Thoracic aorta (tissue), 2 donors: ENCODE results near the gene PPP1R14B. TPM values are rescaled to one million over a fixed set of nuclear protein-coding genes. Genes with fewer than 3 reads are reported as not detected.
A peak's percentile ranks its signal among the peaks of the same experiment; 100 is the strongest.

Experiments used
- ATAC-seq: fragments of 150-250 bp; one replicate; pipeline ENCODE4 v1.8.0; 2017; ENCODE audit warnings: low read depth; ENCODE audit not compliant: insufficient number of reproducible peaks, low FRiP score
- DNase-seq: peaks from one replicate; pipeline ENCODE4 v3.0.0-alpha.2; 2020; ENCODE audit warnings: low spot score
- H3K27ac ChIP-seq, 2 donors: fragments of 200-600 bp; sonication (generic); 1 replicate in 1 of 2; 2 replicates in 1 of 2; pipeline ENCODE4 v1.5.1; 2016; ENCODE audit warnings: mild to moderate bottlenecking in 2 of 2, moderate library complexity in 2 of 2
- H3K27me3 ChIP-seq: fragments of 200-600 bp; sonication (generic); replicated peaks from 2 replicates; pipeline ENCODE4 v1.6.0; 2016; ENCODE audit warnings: mild to moderate bottlenecking; ENCODE audit not compliant: insufficient read depth
- H3K36me3 ChIP-seq: fragments of 200-600 bp; sonication (generic); one replicate; pipeline ENCODE4 v1.5.1; 2016
- H3K4me1 ChIP-seq, 2 donors: fragments of 200-600 bp; sonication (generic); 1 replicate in 1 of 2; 2 replicates in 1 of 2; pipeline versions ENCODE4 v1.5.1 to v1.6.0; 2016; ENCODE audit warnings: low read depth in 2 of 2, mild to moderate bottlenecking in 1 of 2; ENCODE audit not compliant: control insufficient read depth in 1 of 2
- H3K4me3 ChIP-seq: fragments of 200-600 bp; sonication (generic); 2 replicates; pipeline ENCODE4 v1.5.1; 2016; ENCODE audit warnings: mild to moderate bottlenecking
- H3K9me3 ChIP-seq: fragments of 200-600 bp; sonication (generic); 2 replicates; pipeline ENCODE4 v1.5.1; 2016
- CTCF ChIP-seq: fragments of 200-600 bp; sonication (generic); IDR thresholded peaks from one replicate; pipeline ENCODE4 v1.5.1; 2019; ENCODE audit warnings: antibody characterized with exemption
- total RNA-seq, 2 donors: library from RNA; depleted of rRNA; stranded (reverse); fragments of >200 nt; gene quantifications; one replicate each; pipeline versions ENCODE4 v1.1.0 to v1.2.3, GENCODE V29; 2016

The PPP1R14B gene
- total RNA-seq, 2 donors from 2014 or later = 75.3 to 122 TPM

- peak; percentile 46 for TF ChIP-seq CTCF
- Histone ChIP-seq H3K27me3 (no peaks in the 10 kb centered on the region), H3K27ac (no peak overlapping the region), H3K4me3 (no peak overlapping the region), H3K9me3 (no peaks in the 10 kb centered on the region), H3K36me3 (peaks cover 36% of the 10 kb centered on the region), H3K4me1 (no peaks in the 10 kb centered on the region)
- DNase-seq (no peak), ATAC-seq (peak; percentile 41)
These were observed 42.2 kb downstream of the PPP1R14B start for GRCh38 chr11:64204464-64204989.

- Histone ChIP-seq H3K4me1 (no peaks in the 10 kb centered on the region), H3K36me3 (peaks cover 41% of the 10 kb centered on the region), H3K4me3 (no peak overlapping the region), H3K27ac (no peak overlapping the region), H3K27me3 (no peaks in the 10 kb centered on the region), H3K9me3 (no peaks in the 10 kb centered on the region)
- no peak for ATAC-seq
- no peak for DNase-seq
- TF ChIP-seq CTCF = no peak
These were observed 42.7 kb downstream of the PPP1R14B start for GRCh38 chr11:64204080-64204440.

DNA sequence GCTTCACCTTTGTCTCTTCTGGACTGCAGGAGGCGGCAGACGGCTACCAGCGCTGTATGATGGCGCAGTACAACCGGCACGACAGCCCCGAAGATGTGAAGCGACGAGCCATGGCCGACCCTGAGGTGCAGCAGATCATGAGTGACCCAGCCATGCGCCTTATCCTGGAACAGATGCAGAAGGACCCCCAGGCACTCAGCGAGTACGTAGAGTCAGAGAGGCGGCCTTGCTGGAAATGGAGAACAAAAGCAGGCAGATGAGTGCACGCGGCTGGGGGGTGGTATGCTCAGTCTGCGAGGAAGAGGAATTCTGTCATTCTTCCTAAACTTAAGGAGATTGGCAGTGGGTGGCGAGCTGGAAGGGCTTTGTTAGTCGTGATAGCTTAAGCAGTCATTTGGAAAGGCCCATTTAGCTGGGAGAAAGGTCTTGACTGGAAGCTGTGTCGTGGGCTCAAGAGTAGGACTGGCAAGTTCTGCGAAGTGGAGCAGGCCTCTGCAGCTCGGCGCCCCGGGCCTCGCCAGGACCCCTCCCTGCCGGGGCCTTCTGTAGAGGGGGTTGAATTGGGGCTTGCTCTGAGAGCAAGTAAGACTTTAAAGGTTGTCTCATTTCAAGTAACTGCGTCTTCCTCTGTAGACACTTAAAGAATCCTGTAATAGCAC lies 43.2 kb downstream of the PPP1R14B start:
- DNase-seq = no peak
- Histone ChIP-seq H3K27ac (no peak overlapping the region), H3K36me3 (peaks cover 46% of the 10 kb centered on the region), H3K4me3 (no peak overlapping the region), H3K4me1 (no peaks in the 10 kb centered on the region), H3K27me3 (no peaks in the 10 kb centered on the region), H3K9me3 (no peaks in the 10 kb centered on the region)
- TF ChIP-seq CTCF = no peak
- no peak for ATAC-seq

- Histone ChIP-seq H3K27ac (no peak overlapping the region), H3K27me3 (no peaks in the 10 kb centered on the region), H3K9me3 (no peaks in the 10 kb centered on the region), H3K4me1 (no peaks in the 10 kb centered on the region), H3K4me3 (no peak overlapping the region), H3K36me3 (peaks cover 52% of the 10 kb centered on the region)
- TF ChIP-seq CTCF = no peak
- no peak for DNase-seq
- ATAC-seq = no peak
These were observed 43.8 kb downstream of the PPP1R14B start for GRCh38 chr11:64202992-64203391.

- no peaks in the 10 kb centered on the region for H3K27me3 ChIP-seq
- no peak for DNase-seq
- TF ChIP-seq CTCF = no peak
- H3K27ac ChIP-seq = no peak overlapping the region
- no peak overlapping the region for H3K4me3 ChIP-seq
- no peaks in the 10 kb centered on the region for H3K4me1 ChIP-seq
- no peaks in the 10 kb centered on the region for H3K9me3 ChIP-seq
- peaks cover 66% of the 10 kb centered on the region for H3K36me3 ChIP-seq
- ATAC-seq = no peak
These were observed 45.2 kb downstream of the PPP1R14B start for GRCh38 chr11:64201543-64201942.
